Measurements from ENCODE around the gene SLC25A33.

The SLC25A33 gene

DNA sequence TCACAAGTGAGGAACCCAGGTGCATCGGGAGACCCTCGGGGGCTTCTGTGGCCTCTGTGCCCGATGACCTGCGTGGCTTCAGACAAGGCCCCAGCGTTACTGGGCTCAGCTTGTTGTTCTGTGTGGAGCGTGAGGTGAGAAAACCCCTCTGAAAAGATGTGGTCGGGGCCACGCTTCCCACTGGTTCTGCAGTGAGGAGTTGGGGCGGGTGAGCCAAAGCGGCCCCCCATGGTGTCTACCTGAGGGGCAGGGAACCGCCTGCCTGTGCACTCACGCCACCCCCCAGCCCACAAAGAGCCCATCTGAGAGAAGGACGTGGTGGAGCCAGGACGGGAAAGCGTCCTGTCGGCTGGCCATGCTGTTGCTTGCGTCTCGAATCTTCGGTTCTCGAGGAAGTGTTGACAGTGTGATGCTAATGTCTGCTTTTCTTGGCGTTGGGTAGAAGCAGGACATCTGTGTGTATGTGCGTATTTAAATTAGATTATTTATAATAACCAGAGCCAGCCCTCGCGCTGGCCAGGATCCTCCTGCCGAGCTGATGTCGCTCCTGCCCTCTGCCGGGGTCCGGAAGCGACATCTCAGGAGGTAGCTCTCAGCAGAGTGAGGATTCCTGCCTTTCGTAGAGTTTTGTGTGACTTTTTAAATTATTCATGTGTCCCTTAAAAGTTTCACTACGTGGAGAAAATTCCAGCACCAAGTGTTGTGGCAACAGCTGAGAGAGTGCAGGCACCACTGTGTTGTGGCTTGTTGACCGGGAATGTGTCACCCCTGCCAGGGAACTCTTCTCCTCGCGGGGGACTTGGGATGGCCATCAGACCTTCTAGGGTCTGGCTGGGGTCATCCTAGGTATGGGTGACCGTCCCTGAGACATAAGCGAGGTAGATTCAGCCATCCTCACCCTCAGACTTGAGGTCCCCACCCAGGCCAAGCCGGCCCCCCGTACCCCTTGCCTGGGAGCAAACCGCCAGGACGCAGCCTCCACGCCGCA is 64.8 kb downstream of the SLC25A33 start:
- no peaks in the 10 kb centered on the region for H3K27me3 ChIP-seq (ENCODE audit: insufficient read depth, low read length)
- no peak overlapping the region for H3K27ac ChIP-seq (ENCODE audit: low read depth, low read length)
- no peaks in the 10 kb centered on the region for H3K9me3 ChIP-seq (ENCODE audit: insufficient read depth, low read depth, low read length)
- peaks cover 50% of the 10 kb centered on the region for H3K36me3 ChIP-seq (ENCODE audit: insufficient read depth, low read length)
- WGBS: 94% methylated on average over 41 of the region's 42 CpGs
- H3K4me1 ChIP-seq (ENCODE audit: insufficient read depth, low read length): no peaks in the 10 kb centered on the region
- H3K9ac ChIP-seq (ENCODE audit: low read depth, low read length): no peak overlapping the region
- H3K4me3 ChIP-seq (ENCODE audit: low read length): no peak overlapping the region

DNA sequence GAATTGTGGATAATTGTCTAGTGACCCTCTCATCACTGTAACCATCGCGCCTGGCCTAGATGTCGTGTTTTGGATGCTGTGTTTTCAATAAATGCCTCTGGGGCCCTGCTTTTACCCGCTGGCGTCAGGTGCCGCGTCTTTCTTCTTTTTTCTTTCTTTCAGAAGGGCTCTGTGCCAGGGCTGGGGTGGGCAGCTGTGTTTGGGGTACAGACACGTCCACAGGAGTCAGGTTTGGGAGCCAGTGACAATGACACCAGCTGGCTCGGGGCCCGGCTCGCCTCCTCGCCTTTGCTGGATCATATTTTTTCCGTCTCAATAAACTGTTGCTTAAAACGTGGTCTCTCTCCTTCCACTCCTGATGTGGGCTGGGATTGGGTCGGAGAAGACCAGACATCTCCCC is 65.6 kb downstream of the SLC25A33 start:
- Histone ChIP-seq H3K27me3 (ENCODE audit: insufficient read depth, low read length) (no peaks in the 10 kb centered on the region), H3K4me1 (ENCODE audit: insufficient read depth, low read length) (no peaks in the 10 kb centered on the region), H3K9ac (ENCODE audit: low read depth, low read length) (no peak overlapping the region; the same call in 1 of the 2 replicates), H3K36me3 (ENCODE audit: insufficient read depth, low read length) (peaks cover 56% of the 10 kb centered on the region), H3K9me3 (ENCODE audit: insufficient read depth, low read depth, low read length) (no peaks in the 10 kb centered on the region), H3K4me3 (ENCODE audit: low read length) (no peak overlapping the region), H3K27ac (ENCODE audit: low read depth, low read length) (no peak overlapping the region)
- whole genome bisulfite sequencing: 95% methylated on average over 15 of the region's 15 CpGs

DNA sequence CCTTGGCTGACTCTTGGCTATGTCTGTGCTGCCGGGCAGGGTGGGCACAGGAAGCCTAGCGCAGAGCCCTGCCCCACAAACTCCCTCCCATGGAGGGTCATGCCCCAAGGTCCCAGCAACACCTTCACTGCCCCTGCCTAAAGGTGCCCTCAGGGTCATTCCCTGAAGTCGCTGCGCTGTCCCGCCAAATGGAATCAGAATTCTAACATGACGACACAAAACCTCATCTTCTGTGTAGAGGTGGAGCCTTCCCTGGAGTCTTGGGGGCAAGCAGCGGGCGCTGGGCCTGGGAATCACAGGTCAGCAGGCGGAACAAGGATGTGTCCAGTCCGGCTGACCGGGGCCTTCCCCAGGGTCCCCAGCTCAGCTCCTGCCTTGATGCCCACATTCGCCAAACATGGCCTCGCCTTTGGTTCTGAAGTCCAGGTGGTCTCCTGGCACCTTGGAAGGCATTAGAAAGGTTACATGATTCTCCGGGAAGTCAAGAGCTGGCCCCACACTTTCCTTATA is 66.7 kb downstream of the SLC25A33 start:
- 95% methylated on average over 13 of the region's 14 CpGs for WGBS
- Histone ChIP-seq H3K9ac (ENCODE audit: low read depth, low read length) (no peak overlapping the region), H3K4me1 (ENCODE audit: insufficient read depth, low read length) (no peaks in the 10 kb centered on the region), H3K9me3 (ENCODE audit: insufficient read depth, low read depth, low read length) (no peaks in the 10 kb centered on the region), H3K4me3 (ENCODE audit: low read length) (no peak overlapping the region), H3K27me3 (ENCODE audit: insufficient read depth, low read length) (no peaks in the 10 kb centered on the region), H3K36me3 (ENCODE audit: insufficient read depth, low read length) (peaks cover 53% of the 10 kb centered on the region), H3K27ac (ENCODE audit: low read depth, low read length) (no peak overlapping the region)

DNA sequence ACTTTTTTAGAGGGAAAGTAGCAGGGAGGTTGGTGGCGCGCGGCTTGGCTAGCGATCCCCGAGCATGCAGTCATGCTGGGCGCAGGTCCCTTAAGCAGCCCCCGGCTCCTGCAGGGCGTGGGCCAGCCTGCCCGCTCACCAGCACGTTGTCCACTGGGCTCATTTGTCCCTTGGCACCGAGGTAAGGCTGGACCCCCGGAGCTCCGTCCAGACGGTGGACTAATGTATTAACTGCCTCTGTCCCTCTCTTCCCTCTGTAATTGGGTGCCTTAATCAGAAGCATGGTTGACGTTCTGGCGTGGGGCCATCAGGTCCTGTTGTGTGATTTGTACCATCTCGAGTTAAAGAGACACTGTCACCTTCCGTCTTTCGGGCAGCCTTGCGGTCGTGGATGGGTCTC is 67.2 kb downstream of the SLC25A33 start:
- H3K9me3 ChIP-seq (ENCODE audit: insufficient read depth, low read depth, low read length): no peaks in the 10 kb centered on the region
- H3K27me3 ChIP-seq (ENCODE audit: insufficient read depth, low read length): no peaks in the 10 kb centered on the region
- WGBS: 95% methylated on average over 21 of the region's 21 CpGs
- H3K36me3 ChIP-seq (ENCODE audit: insufficient read depth, low read length): peaks cover 53% of the 10 kb centered on the region
- no peak overlapping the region for H3K27ac ChIP-seq (ENCODE audit: low read depth, low read length)
- H3K9ac ChIP-seq (ENCODE audit: low read depth, low read length): no peak overlapping the region
- H3K4me3 ChIP-seq (ENCODE audit: low read length): no peak overlapping the region
- no peaks in the 10 kb centered on the region for H3K4me1 ChIP-seq (ENCODE audit: insufficient read depth, low read length)

DNA sequence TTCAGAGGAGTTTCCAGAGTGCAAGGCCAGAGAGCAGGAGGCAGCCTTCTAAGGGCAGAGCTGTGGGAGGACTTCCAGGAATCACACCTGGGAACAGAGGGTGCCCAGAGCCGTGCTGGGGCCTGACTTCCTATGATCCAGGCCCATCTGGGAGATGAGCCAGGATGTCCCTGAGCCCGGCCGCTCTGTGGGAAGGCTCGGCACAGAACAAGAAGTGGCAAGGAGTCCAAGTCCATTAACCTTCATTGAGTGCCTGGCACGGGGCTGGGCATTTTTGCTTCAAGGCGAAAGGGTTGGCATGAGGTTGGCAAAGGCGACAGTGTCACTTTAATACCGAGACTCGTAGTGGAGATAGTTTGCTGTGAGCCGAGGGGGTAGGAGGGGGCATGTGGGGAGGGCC is 67.7 kb downstream of the SLC25A33 start:
- H3K9me3 ChIP-seq (ENCODE audit: insufficient read depth, low read depth, low read length): no peaks in the 10 kb centered on the region
- H3K9ac ChIP-seq (ENCODE audit: low read depth, low read length): no peak overlapping the region
- no peaks in the 10 kb centered on the region for H3K4me1 ChIP-seq (ENCODE audit: insufficient read depth, low read length)
- H3K4me3 ChIP-seq (ENCODE audit: low read length): no peak overlapping the region
- no peak overlapping the region for H3K27ac ChIP-seq (ENCODE audit: low read depth, low read length)
- H3K27me3 ChIP-seq (ENCODE audit: insufficient read depth, low read length): no peaks in the 10 kb centered on the region
- WGBS: 96% methylated on average over 10 of the region's 10 CpGs
- H3K36me3 ChIP-seq (ENCODE audit: insufficient read depth, low read length): peaks cover 53% of the 10 kb centered on the region

DNA sequence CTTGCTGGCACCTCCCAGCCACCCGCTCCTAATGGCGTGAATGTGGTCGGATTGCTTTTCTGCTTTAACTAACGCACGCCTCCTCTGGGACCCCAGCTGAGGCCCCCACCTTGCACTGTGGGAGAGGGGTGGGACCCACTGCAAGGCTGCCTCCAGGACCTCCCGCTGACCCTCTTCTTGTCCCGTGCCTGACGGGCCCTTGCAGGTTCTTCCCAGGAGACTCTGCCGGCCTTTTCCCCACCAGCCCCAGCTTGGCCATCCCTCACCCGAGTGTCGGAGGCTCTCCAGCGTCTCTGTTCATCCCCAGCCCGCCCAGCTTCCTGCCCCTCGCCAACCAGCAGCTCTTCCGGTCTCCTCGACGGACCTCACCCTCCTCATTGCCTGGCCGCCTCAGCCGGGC is 68.1 kb downstream of the SLC25A33 start:
- WGBS: 94% methylated on average over 19 of the region's 19 CpGs
- H3K9me3 ChIP-seq (ENCODE audit: insufficient read depth, low read depth, low read length): no peaks in the 10 kb centered on the region
- no peak overlapping the region for H3K9ac ChIP-seq (ENCODE audit: low read depth, low read length)
- H3K4me3 ChIP-seq (ENCODE audit: low read length): no peak overlapping the region
- H3K27me3 ChIP-seq (ENCODE audit: insufficient read depth, low read length): no peaks in the 10 kb centered on the region
- H3K36me3 ChIP-seq (ENCODE audit: insufficient read depth, low read length): peaks cover 54% of the 10 kb centered on the region
- H3K27ac ChIP-seq (ENCODE audit: low read depth, low read length): no peak overlapping the region
- no peaks in the 10 kb centered on the region for H3K4me1 ChIP-seq (ENCODE audit: insufficient read depth, low read length)

DNA sequence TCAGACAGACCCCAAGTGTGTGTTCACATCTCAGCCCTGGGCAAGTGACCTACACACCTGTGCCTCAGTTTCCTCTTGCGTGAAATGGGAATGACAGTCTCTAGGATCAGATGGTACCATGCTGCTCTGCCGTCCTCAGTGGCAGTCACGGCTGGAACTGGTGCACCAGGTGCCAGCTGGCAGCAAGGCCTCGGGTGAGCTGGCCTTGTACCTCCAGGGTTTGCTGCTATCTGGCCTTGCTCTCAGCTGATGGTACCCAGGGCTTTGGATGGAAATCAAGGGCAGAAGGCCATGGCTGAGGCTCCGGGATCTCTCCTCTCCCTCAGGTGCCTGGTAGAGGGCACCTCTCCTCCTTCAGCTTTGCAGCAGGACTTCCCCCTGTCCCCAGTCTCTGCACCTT is 70.7 kb downstream of the SLC25A33 start:
- Histone ChIP-seq H3K9ac (ENCODE audit: low read depth, low read length) (no peak overlapping the region), H3K36me3 (ENCODE audit: insufficient read depth, low read length) (peaks cover 45% of the 10 kb centered on the region), H3K4me1 (ENCODE audit: insufficient read depth, low read length) (no peaks in the 10 kb centered on the region), H3K27ac (ENCODE audit: low read depth, low read length) (no peak overlapping the region), H3K4me3 (ENCODE audit: low read length) (no peak overlapping the region), H3K27me3 (ENCODE audit: insufficient read depth, low read length) (no peaks in the 10 kb centered on the region), H3K9me3 (ENCODE audit: insufficient read depth, low read depth, low read length) (no peaks in the 10 kb centered on the region)
- whole genome bisulfite sequencing: 96% methylated on average over 5 of the region's 5 CpGs

DNA sequence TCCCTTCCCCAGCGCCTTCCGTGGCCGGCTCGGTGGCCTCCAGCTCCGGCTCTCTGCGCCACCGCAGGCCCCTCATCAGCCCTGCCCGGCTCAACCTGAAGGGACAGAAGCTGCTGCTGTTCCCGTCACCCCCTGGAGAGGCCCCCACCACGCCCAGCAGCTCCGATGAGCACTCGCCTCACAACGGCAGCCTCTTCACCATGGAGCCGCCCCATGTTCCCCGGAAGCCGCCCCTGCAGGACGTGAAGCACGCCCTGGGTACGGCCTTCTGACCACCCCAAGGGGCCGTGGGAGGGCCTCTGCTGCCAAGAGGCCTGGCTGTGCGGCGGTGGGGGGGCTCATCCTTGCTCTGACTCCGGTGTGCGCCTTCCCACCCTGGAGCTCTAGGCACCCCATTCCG is 71.3 kb downstream of the SLC25A33 start:
- H3K27me3 ChIP-seq (ENCODE audit: insufficient read depth, low read length): no peaks in the 10 kb centered on the region
- H3K9me3 ChIP-seq (ENCODE audit: insufficient read depth, low read depth, low read length): no peaks in the 10 kb centered on the region
- WGBS: 92% methylated on average over 25 of the region's 25 CpGs
- no peak overlapping the region for H3K27ac ChIP-seq (ENCODE audit: low read depth, low read length)
- peaks cover 45% of the 10 kb centered on the region for H3K36me3 ChIP-seq (ENCODE audit: insufficient read depth, low read length)
- no peak overlapping the region for H3K9ac ChIP-seq (ENCODE audit: low read depth, low read length)
- no peak overlapping the region for H3K4me3 ChIP-seq (ENCODE audit: low read length)
- no peaks in the 10 kb centered on the region for H3K4me1 ChIP-seq (ENCODE audit: insufficient read depth, low read length)

DNA sequence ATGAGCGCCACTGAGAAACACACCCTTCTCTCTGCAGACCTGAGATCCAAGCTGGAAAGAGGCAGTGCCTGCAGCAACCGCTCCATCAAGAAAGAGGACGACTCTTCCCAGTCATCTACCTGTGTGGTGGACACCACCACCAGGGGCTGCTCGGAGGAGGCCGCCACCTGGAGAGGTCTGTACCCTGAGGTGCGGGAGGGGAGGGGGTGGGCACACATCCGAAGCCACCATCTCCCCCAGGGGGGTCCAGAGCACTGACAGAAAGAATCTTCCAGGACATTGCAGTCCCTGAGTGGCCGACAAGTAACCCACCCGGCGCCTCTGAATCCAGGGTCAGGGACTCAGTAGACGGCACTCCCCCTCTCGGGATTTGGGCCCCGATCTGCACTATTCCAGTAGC is 72.5 kb downstream of the SLC25A33 start:
- H3K36me3 ChIP-seq (ENCODE audit: insufficient read depth, low read length): peaks cover 45% of the 10 kb centered on the region
- 89% methylated on average over 13 of the region's 13 CpGs for WGBS
- H3K27ac ChIP-seq (ENCODE audit: low read depth, low read length): no peak overlapping the region

DNA sequence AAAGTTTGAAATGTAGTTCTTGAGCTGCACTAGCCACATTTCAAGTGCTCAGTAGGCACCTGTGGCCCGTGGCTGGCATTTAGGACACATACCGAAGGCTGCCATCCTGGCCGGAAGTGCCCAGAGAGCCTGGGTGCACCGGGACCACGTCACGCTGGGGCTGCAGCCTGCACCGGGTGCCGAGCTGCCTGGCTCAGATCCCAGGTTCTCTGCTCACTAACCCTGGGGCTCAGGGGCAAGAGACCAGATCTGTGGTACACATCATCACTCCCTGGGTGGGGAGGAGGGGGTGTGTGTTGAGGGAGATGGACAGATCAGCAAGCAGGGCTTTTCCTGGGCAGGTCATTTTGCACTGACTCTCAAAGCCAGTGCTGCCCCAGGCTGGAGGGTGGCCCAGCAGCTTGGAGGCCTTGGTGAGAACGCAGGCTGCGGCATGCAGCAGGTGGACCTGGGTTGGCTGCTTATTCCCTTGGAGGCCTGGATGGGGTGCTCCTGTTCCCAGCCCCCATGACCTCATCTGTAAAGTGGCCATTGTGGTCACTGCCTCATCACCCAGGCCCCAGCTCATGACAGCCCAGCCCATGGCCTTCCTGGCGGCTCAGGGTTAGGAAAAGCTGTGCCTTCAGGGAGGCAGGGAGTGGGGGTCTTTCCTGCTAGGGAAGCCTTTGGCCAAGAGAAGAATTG is 73.0 kb downstream of the SLC25A33 start:
- H3K4me3 ChIP-seq (ENCODE audit: low read length): no peak overlapping the region
- no peaks in the 10 kb centered on the region for H3K27me3 ChIP-seq (ENCODE audit: insufficient read depth, low read length)
- WGBS: 92% methylated on average over 11 of the region's 11 CpGs
- no peaks in the 10 kb centered on the region for H3K4me1 ChIP-seq (ENCODE audit: insufficient read depth, low read length)
- no peak overlapping the region for H3K27ac ChIP-seq (ENCODE audit: low read depth, low read length)
- no peak overlapping the region for H3K9ac ChIP-seq (ENCODE audit: low read depth, low read length)
- H3K36me3 ChIP-seq (ENCODE audit: insufficient read depth, low read length): peaks cover 45% of the 10 kb centered on the region
- no peaks in the 10 kb centered on the region for H3K9me3 ChIP-seq (ENCODE audit: insufficient read depth, low read depth, low read length)

More for the DNA sequence above, 72.5 kb downstream of the SLC25A33 start:
- Histone ChIP-seq H3K4me3 (ENCODE audit: low read length) (no peak overlapping the region), H3K27me3 (ENCODE audit: insufficient read depth, low read length) (no peaks in the 10 kb centered on the region), H3K4me1 (ENCODE audit: insufficient read depth, low read length) (no peaks in the 10 kb centered on the region), H3K9ac (ENCODE audit: low read depth, low read length) (no peak overlapping the region), H3K9me3 (ENCODE audit: insufficient read depth, low read depth, low read length) (no peaks in the 10 kb centered on the region)

All from HUES64 (cell line).